ENCODE measurements around the gene ZDHHC8.

ZDHHC8 gene

GRCh38 chr22:20114506-20115475 lies 16.8 kb upstream of the ZDHHC8 start:
- DNase-seq, result no peak

- DNase-seq, result no peak
Measured at GRCh38 chr22:20115691-20116375, 15.8 kb upstream of the ZDHHC8 start, which contains the start of gene RANBP1. Gene RANBP1 (plus strand): TSS chr22:20116104. CDS start chr22:20116185, 81 bp downstream.

- DNase-seq, result no peak
Measured at GRCh38 chr22:20116376-20116950, 15.1 kb upstream of the ZDHHC8 start.

- peak; percentile 76 for DNase-seq
Measured at GRCh38 chr22:20116951-20117632, 14.5 kb upstream of the ZDHHC8 start, which contains the start of gene TRMT2A. Gene TRMT2A (minus strand): TSS chr22:20117226. CDS start chr22:20116906, 320 bp downstream.

- DNase-seq, result no peak
Measured at GRCh38 chr22:20117633-20118299, 13.8 kb upstream of the ZDHHC8 start.

GRCh38 chr22:20118300-20119020 lies 13.1 kb upstream of the ZDHHC8 start:
- DNase-seq, result no peak

- DNase-seq, result no peak
Measured at GRCh38 chr22:20121856-20122415, 9.7 kb upstream of the ZDHHC8 start.

- no peak for DNase-seq
Measured at GRCh38 chr22:20123366-20124082, 8.1 kb upstream of the ZDHHC8 start.

GRCh38 chr22:20124083-20124787 lies 7.4 kb upstream of the ZDHHC8 start:
- DNase-seq, result no peak

- DNase-seq, result no peak
Measured at GRCh38 chr22:20125201-20126174, 6.1 kb upstream of the ZDHHC8 start.

- DNase-seq, result no peak
Measured at GRCh38 chr22:20126284-20127029, 5.1 kb upstream of the ZDHHC8 start.

- no peak for DNase-seq
Measured at GRCh38 chr22:20127318-20127868, 4.2 kb upstream of the ZDHHC8 start.

GRCh38 chr22:20127869-20128618 lies 3.6 kb upstream of the ZDHHC8 start:
- DNase-seq, result no peak

GRCh38 chr22:20128619-20128901 lies 3.0 kb upstream of the ZDHHC8 start:
- DNase-seq, result no peak

- no peak for DNase-seq
Measured at GRCh38 chr22:20128902-20129746, 2.5 kb upstream of the ZDHHC8 start.

GRCh38 chr22:20129747-20130014 lies 1.9 kb upstream of the ZDHHC8 start:
- no peak for DNase-seq
